ENCODE data around the gene ZNF613. TPM values are rescaled to one million over a fixed set of nuclear protein-coding genes. Genes with fewer than 3 reads are reported as not detected.
"Not testable (repeated sequence)": the region's sequence is repeated elsewhere in the genome, so short reads cannot be mapped to it uniquely, and the experiment has no call there.

Gene ZNF613
- total and polyA plus RNA-seq, 5 donors from 2014 or later, result 2.4 to 5.8 (median 4.7) TPM

GRCh38 chr19:51944798-51945552 lies 17.7 kb downstream of the ZNF613 start:
- DNase-seq (no peak), ATAC-seq (ENCODE audit: low read depth in 2 of 2) (no peak)
- H3K36me3 Mint-ChIP-seq, result peaks cover 62% of the 10 kb centered on the region
- no peaks in the 10 kb centered on the region for H3K4me1 Mint-ChIP-seq
- H3K27ac ChIP-seq (ENCODE audit: insufficient read depth, low read length, poor library complexity, severe bottlenecking), result no peak overlapping the region
- peak overlapping the region; percentile 28 for H3K4me3 ChIP-seq (ENCODE audit: low read depth, low read length)
- peaks cover 0 to 85% (median 50%) of the 10 kb centered on the region in 7 donors for H3K9me3 Mint-ChIP-seq
- H3K9me3 ChIP-seq (ENCODE audit: control insufficient read depth in 2 of 2, low read length in 2 of 2), result peaks cover 90 to 99% of the 10 kb centered on the region in 2 experiments
- no peaks in the 10 kb centered on the region for H3K27me3 Mint-ChIP-seq
- peaks cover 50% of the 10 kb centered on the region for H3K36me3 ChIP-seq (ENCODE audit: control insufficient read depth, insufficient read depth, low read length)
- no peaks in the 10 kb centered on the region for H3K4me1 ChIP-seq (ENCODE audit: control insufficient read depth, insufficient read depth, low read length, poor library complexity, severe bottlenecking)
- no peaks in the 10 kb centered on the region for H3K27me3 ChIP-seq (ENCODE audit: control insufficient read depth, insufficient read depth, low read length)
- H3K4me3 Mint-ChIP-seq, result no peak overlapping the region
- H3K27ac Mint-ChIP-seq, result no peak overlapping the region

GRCh38 chr19:51946602-51947001 lies 19.3 kb downstream of the ZNF613 start:
- Mint-ChIP-seq H3K27me3 (no peaks in the 10 kb centered on the region), H3K4me3 (no peak overlapping the region), H3K4me1 (no peaks in the 10 kb centered on the region), H3K27ac (no peak overlapping the region), H3K36me3 (peaks cover 47% of the 10 kb centered on the region), H3K9me3 (peaks cover under 1 to 86% (median 53%) of the 10 kb centered on the region in 7 donors)
- ATAC-seq (ENCODE audit: low read depth in 2 of 2), result no peak
- peaks cover 88 to 98% of the 10 kb centered on the region in 2 experiments for H3K9me3 ChIP-seq (ENCODE audit: control insufficient read depth in 2 of 2, low read length in 2 of 2)
- H3K4me3 ChIP-seq (ENCODE audit: low read depth, low read length), result no peak overlapping the region
- no peak for DNase-seq
- H3K36me3 ChIP-seq (ENCODE audit: control insufficient read depth, insufficient read depth, low read length), result peaks cover 33% of the 10 kb centered on the region
- H3K4me1 ChIP-seq (ENCODE audit: control insufficient read depth, insufficient read depth, low read length, poor library complexity, severe bottlenecking), result no peaks in the 10 kb centered on the region
- no peaks in the 10 kb centered on the region for H3K27me3 ChIP-seq (ENCODE audit: control insufficient read depth, insufficient read depth, low read length)
- H3K27ac ChIP-seq (ENCODE audit: insufficient read depth, low read length, poor library complexity, severe bottlenecking), result no peak overlapping the region

- Mint-ChIP-seq H3K36me3 (peaks cover 31% of the 10 kb centered on the region), H3K27me3 (no peaks in the 10 kb centered on the region), H3K27ac (no peak overlapping the region), H3K4me1 (no peaks in the 10 kb centered on the region), H3K9me3 (peaks cover 6 to 75% (median 43%) of the 10 kb centered on the region in 7 donors), H3K4me3 (no peak overlapping the region)
- Histone ChIP-seq H3K9me3 (ENCODE audit: control insufficient read depth in 2 of 2, low read length in 2 of 2) (peaks cover 73 to 89% of the 10 kb centered on the region in 2 experiments), H3K4me3 (ENCODE audit: low read depth, low read length) (no peak overlapping the region), H3K27ac (ENCODE audit: insufficient read depth, low read length, poor library complexity, severe bottlenecking) (no peak overlapping the region), H3K36me3 (ENCODE audit: control insufficient read depth, insufficient read depth, low read length) (peaks cover 10% of the 10 kb centered on the region), H3K27me3 (ENCODE audit: control insufficient read depth, insufficient read depth, low read length) (no peaks in the 10 kb centered on the region), H3K4me1 (ENCODE audit: control insufficient read depth, insufficient read depth, low read length, poor library complexity, severe bottlenecking) (no peaks in the 10 kb centered on the region)
- DNase-seq (no peak), ATAC-seq (ENCODE audit: low read depth in 2 of 2) (no peak)
Measured at GRCh38 chr19:51948975-51949374, 21.7 kb downstream of the ZNF613 start.

GRCh38 chr19:51957846-51958245 lies 30.6 kb downstream of the ZNF613 start:
- not testable (repeated sequence) for H3K27me3 Mint-ChIP-seq; H3K27ac Mint-ChIP-seq; H3K27me3 ChIP-seq (ENCODE audit: control insufficient read depth, insufficient read depth, low read length); DNase-seq; H3K4me3 Mint-ChIP-seq; H3K4me1 ChIP-seq (ENCODE audit: control insufficient read depth, insufficient read depth, low read length, poor library complexity, severe bottlenecking); H3K4me3 ChIP-seq (ENCODE audit: low read depth, low read length); H3K27ac ChIP-seq (ENCODE audit: insufficient read depth, low read length, poor library complexity, severe bottlenecking); H3K4me1 Mint-ChIP-seq; H3K36me3 ChIP-seq (ENCODE audit: control insufficient read depth, insufficient read depth, low read length); ATAC-seq (ENCODE audit: low read depth in 2 of 2)
- Mint-ChIP-seq H3K36me3 (peaks cover 14% of the 10 kb centered on the region), H3K9me3 (peaks cover 3 to 74% (median 32%) of the 10 kb centered on the region in 7 donors)
- peaks cover 64 to 85% of the 10 kb centered on the region in 2 experiments for H3K9me3 ChIP-seq (ENCODE audit: control insufficient read depth in 2 of 2, low read length in 2 of 2)

- peaks cover 19% of the 10 kb centered on the region for H3K36me3 Mint-ChIP-seq
Measured at GRCh38 chr19:51959791-51960190, 32.5 kb downstream of the ZNF613 start.

GRCh38 chr19:51960621-51961233 lies 33.5 kb downstream of the ZNF613 start:
- not testable (repeated sequence) for H3K4me1 Mint-ChIP-seq; H3K4me3 Mint-ChIP-seq; ATAC-seq (ENCODE audit: low read depth in 2 of 2); H3K4me3 ChIP-seq (ENCODE audit: low read depth, low read length); H3K27me3 ChIP-seq (ENCODE audit: control insufficient read depth, insufficient read depth, low read length); DNase-seq; H3K27me3 Mint-ChIP-seq; H3K27ac ChIP-seq (ENCODE audit: insufficient read depth, low read length, poor library complexity, severe bottlenecking); H3K27ac Mint-ChIP-seq; H3K4me1 ChIP-seq (ENCODE audit: control insufficient read depth, insufficient read depth, low read length, poor library complexity, severe bottlenecking)
- Histone ChIP-seq H3K9me3 (ENCODE audit: control insufficient read depth in 2 of 2, low read length in 2 of 2) (peaks cover 74 to 96% of the 10 kb centered on the region in 2 experiments), H3K36me3 (ENCODE audit: control insufficient read depth, insufficient read depth, low read length) (peaks cover 12% of the 10 kb centered on the region)
- Mint-ChIP-seq H3K9me3 (peaks cover 3 to 87% (median 31%) of the 10 kb centered on the region in 7 donors), H3K36me3 (peaks cover 28% of the 10 kb centered on the region)

More at GRCh38 chr19:51959791-51960190, 32.5 kb downstream of the ZNF613 start:
- ATAC-seq (ENCODE audit: low read depth in 2 of 2) (no peak), DNase-seq (no peak)
- peaks cover 73 to 92% of the 10 kb centered on the region in 2 experiments for H3K9me3 ChIP-seq (ENCODE audit: control insufficient read depth in 2 of 2, low read length in 2 of 2)
- H3K27me3 Mint-ChIP-seq, result no peaks in the 10 kb centered on the region
- no peak overlapping the region for H3K4me3 ChIP-seq (ENCODE audit: low read depth, low read length)
- H3K27ac Mint-ChIP-seq, result no peak overlapping the region
- H3K36me3 ChIP-seq (ENCODE audit: control insufficient read depth, insufficient read depth, low read length), result peaks cover 3% of the 10 kb centered on the region
- no peak overlapping the region for H3K27ac ChIP-seq (ENCODE audit: insufficient read depth, low read length, poor library complexity, severe bottlenecking)
- H3K9me3 Mint-ChIP-seq, result peaks cover 3 to 81% (median 25%) of the 10 kb centered on the region in 7 donors
- H3K4me1 ChIP-seq (ENCODE audit: control insufficient read depth, insufficient read depth, low read length, poor library complexity, severe bottlenecking), result no peaks in the 10 kb centered on the region
- peaks cover 0 to 1% (median 0%) of the 10 kb centered on the region in 4 donors for H3K4me1 Mint-ChIP-seq
- no peak overlapping the region for H3K4me3 Mint-ChIP-seq
- no peaks in the 10 kb centered on the region for H3K27me3 ChIP-seq (ENCODE audit: control insufficient read depth, insufficient read depth, low read length)

- no peak overlapping the region for H3K4me3 ChIP-seq (ENCODE audit: low read depth, low read length)
- Mint-ChIP-seq H3K9me3 (peaks cover 1 to 86% (median 35%) of the 10 kb centered on the region in 7 donors), H3K27ac (no peak overlapping the region), H3K27me3 (no peaks in the 10 kb centered on the region), H3K36me3 (peaks cover 57% of the 10 kb centered on the region), H3K4me1 (peaks cover 0 to 1% (median 0%) of the 10 kb centered on the region in 4 donors), H3K4me3 (no peak overlapping the region)
- H3K27me3 ChIP-seq (ENCODE audit: control insufficient read depth, insufficient read depth, low read length), result no peaks in the 10 kb centered on the region
- DNase-seq (no peak), ATAC-seq (ENCODE audit: low read depth in 2 of 2) (no peak)
- no peak overlapping the region for H3K27ac ChIP-seq (ENCODE audit: insufficient read depth, low read length, poor library complexity, severe bottlenecking)
- H3K9me3 ChIP-seq (ENCODE audit: control insufficient read depth in 2 of 2, low read length in 2 of 2), result peaks cover 85 to 99% of the 10 kb centered on the region in 2 experiments
- peaks cover 59% of the 10 kb centered on the region for H3K36me3 ChIP-seq (ENCODE audit: control insufficient read depth, insufficient read depth, low read length)
- H3K4me1 ChIP-seq (ENCODE audit: control insufficient read depth, insufficient read depth, low read length, poor library complexity, severe bottlenecking), result no peaks in the 10 kb centered on the region
Measured at GRCh38 chr19:51965583-51965982, 38.3 kb downstream of the ZNF613 start.

Data from CD4-positive, CD25-positive, alpha-beta regulatory T cell (primary cell).